GM21515 (cell line): ENCODE measurements around the gene SPANXB1.
"Not testable (repeated sequence)": the region's sequence is repeated elsewhere in the genome, so short reads cannot be mapped to it uniquely, and the experiment has no call there.

Experiments used
- ATAC-seq: cut with Tn5 transposase; IDR thresholded peaks from one replicate; pipeline ENCODE4 v1.9.1; 2021; ENCODE audit not compliant: unreplicated experiment

The SPANXB1 gene, protein sequence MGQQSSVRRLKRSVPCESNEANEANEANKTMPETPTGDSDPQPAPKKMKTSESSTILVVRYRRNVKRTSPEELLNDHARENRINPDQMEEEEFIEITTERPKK

DNA sequence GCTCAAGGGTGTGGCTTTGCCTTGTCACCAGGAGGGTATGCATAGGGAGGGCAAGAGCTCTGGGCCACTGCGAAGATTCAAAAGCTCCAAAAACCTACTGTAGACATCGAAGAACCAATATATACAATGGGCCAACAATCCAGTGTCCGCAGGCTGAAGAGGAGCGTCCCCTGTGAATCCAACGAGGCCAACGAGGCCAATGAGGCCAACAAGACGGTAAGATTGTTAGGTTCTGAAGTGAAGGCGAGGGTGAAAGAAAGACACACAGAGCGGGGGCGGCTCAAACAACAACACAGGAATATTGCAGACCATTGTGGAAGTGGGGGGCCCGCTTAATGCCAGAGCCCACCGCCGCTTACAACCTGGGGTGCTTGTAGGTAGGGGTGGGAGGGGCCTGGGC is at the start of gene SPANXB1:
SPANXB1 (plus strand) TSS at position 27 of the 400 bp plus-strand sequence; CDS start at position 127, 100 bp downstream.
- ATAC-seq, result not testable (repeated sequence)

DNA sequence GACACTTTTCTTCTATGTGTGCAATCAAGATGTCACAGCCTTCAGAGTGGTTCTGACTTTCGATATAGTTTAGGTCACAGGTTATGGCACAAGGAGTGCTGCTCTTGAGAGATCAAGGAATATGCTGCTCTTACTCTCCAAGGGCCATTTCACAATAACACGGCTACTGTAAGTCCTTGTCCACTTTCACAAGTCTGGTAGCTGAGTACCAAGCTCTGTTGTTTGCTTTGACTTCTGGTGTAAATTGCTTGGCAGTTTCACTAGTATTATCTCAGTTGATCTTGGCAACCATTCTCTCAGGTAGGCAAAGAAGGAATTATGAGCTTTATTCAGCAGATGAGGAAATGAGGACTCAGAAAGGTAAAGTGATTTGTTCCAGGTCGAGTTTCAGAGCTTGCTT is 35.4 kb upstream of the SPANXB1 start:
- no peak for ATAC-seq

DNA sequence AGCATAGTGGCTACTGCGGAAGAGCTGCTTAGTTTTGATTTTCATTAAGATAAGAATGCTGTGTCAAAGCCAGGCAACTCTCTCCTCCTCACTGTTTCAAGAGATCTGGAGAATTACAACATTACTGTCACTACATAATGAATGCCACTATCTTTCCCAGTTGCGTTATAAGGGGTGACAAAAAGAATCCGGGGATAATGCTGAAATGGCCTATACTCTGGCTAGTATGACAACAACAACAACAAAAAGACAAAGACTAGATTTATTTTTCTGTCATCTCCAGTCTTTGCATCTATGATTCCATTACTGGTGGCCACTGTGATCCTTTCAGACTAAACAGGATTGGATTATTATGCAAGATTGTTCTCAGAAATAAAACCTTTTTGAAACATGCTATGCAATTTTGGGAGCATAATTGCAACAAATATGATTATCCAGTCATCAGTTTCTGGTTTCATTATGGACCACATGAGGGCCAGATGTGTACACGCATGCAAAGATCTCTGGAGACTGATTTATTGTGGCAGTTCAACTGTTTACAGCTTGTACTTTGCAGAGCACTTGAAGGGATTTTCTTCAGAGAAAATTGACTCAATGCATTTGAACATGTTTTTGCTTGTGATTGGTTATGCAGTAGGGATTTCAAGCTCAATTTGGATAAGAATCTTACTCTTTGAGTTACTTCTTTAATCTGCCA is 31.1 kb upstream of the SPANXB1 start:
- ATAC-seq, result no peak

DNA sequence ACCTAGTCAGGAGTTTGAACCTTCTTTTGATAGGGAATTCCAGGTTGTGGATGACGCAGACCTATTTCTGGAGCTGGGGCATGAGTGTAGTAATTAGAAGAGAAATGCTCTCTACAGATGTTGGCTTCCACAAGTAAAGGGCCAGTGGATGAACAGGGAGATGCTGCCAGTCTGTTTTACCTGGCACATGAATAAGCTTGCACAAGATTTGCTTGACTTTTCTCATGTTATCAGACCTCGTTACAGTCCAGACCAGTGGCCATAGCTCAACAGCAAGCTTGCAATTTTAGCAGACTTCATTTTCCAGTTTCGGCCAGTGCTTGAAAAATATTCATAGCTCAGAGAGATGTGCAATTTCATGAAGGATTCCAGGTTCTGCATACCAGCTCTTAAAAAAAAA is 26.9 kb upstream of the SPANXB1 start:
- ATAC-seq, result no peak

DNA sequence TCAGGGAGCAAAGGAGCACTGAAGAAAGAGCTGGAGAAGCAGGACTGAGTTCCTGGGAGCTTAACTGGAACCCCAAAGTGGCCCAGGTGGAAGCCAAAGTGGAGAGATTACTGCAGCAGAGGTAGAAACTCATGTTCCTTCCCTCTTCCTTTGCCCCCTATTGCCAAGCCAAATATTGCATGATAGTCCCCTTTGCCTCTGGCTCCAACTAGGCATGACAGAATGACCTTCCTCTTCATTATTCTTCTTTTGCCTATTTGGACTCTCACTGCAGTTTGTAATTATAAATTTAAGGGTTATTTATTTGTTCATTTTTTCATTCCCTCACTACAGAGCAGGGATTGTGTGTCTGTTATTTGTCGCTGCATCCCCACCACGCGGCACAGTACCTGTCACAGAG is 22.1 kb upstream of the SPANXB1 start:
- no peak for ATAC-seq

DNA sequence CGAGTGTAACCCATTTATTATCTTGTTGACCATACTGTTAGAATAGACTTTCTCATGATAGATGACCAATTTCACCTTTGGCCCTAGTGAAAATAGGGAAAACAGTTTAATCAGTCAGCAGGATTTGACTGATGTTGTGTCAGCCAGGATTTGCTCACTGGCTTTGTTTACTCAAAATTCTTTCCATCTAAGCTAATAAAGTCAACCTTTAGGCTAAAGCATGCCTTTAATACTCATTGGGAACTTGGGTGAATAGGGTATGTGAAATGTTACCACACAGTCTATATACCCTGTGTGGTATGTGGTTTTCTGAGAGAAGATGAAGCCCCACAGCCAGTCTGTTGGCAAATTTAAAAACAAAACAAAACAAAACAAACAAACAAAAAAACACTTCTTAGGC is 18.7 kb upstream of the SPANXB1 start:
- no peak for ATAC-seq

DNA sequence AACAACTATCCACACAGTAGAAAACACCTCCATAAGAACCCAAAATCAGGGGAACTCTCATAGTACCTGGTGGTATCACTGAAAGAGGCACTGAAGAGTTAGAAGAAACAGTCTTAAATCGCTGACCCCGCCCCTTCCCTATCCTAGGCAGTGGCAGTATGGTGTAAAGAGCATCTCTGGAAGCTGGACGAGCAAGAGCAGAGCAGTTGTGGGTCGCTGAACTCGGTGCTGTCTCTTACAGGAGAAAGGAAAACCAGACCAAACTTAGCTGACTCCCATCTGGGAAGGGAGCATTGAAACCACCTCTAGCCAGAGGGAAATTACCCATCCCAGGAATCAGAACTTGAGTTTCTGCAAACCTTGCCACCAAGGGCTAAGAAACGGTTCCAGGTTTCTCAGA is 2.8 kb downstream of the SPANXB1 start:
- ATAC-seq, result not testable (repeated sequence)

DNA sequence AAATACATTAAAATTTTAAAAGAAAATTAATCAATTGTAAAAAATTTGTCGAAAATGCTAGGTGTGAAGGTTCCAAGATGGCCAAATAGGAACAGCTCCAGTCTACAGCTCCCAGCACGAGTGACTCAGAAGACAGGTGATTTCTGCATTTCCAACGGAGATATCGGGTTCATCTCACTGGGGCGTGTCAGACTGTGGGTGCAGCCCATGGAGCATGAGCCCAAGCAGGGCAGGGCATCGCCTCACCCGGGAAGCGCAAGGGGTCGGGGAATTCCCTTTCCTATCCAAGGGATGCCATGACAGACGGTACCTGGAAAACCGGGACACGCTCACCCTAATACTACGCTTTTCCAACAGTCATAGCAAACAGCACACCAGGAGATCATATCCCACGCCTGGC is 41.9 kb downstream of the SPANXB1 start:
- not testable (repeated sequence) for ATAC-seq

DNA sequence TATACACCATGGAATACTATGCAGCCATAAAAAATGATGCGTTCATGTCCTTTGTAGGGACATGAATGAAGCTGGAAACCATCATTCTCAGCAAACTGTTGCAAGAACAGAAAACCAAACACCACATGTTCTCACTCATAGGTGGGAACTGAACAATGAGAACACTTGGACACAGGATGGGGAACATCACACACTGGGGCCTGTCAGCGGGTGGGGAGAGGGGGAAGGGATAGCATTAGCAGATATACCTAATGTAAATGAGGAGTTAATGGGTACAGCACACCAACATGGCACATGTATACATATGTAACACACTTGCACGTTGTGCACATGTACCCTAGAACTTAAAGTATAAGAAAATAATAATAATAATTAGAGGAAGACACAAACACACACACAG is 47.5 kb downstream of the SPANXB1 start:
- not testable (repeated sequence) for ATAC-seq

DNA sequence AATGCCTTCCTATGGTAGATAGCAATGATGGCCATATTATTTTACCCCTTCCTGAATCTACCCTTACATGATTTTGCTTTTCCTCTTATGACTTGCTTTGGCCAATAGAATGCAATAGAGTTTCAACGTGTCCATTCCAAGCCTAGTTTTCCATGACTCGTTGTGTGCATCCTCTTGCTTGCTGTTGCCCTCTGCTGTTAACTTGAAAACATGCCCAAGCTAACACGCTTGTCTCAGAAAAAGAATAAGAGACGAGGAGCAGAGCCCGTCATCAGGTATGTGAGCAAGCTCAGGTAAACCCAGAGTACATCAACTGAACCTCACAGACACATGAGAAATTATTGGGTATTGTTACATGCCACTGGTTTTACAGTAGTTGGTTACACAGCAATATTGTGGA is 49.7 kb downstream of the SPANXB1 start:
- not testable (repeated sequence) for ATAC-seq
